Stimulated activated CD8-positive, alpha-beta memory T cell treated with anti-CD3 and anti-CD28 coated beads, Interleukin-4, amount 100 ng/mL, for 48 hours (primary cell): ENCODE results near the gene GALNT2.

Experiments used
- DNase-seq: peaks from one replicate; pipeline ENCODE4 v3.0.0-alpha.2; 2020

Gene GALNT2

DNA sequence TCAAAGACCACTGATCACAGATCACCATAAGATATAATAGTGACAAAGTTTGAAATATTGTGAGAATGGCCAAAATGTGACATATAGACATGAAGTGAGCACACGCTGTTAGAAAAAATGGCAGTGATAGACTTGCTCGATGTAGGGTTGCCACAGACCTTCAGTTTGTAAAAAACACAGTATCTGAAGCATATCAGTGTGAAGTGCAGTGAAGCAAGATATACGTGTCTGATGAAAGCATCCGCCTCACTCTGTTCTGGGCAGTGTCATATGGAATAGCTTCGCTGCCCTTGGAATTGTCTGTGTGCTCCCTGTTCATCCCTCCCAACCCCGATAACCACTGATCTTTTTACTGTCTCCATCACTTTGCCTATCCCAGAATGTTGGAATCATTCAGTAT, 50.7 kb downstream of the GALNT2 start:
- no peak for DNase-seq

DNA sequence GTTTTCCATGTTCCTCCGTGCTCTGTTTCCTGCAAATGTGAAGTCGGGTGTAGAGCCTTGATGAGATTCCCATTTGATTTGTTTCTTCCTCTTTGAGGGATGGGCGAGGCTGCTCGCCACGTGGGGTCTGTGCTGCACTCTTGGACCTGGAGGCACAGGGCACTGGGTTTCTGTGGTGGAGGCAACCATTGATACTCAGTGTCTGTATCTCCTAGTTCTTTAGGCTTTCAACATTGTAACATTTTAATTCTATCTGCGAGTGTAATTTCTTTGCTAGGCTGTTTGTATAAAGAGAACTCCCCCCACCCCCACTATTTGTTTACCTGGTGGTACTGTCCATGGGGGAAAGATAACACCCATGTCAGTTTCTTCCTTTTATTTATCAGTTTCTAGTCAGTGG, 52.3 kb downstream of the GALNT2 start:
- DNase-seq = no peak

DNA sequence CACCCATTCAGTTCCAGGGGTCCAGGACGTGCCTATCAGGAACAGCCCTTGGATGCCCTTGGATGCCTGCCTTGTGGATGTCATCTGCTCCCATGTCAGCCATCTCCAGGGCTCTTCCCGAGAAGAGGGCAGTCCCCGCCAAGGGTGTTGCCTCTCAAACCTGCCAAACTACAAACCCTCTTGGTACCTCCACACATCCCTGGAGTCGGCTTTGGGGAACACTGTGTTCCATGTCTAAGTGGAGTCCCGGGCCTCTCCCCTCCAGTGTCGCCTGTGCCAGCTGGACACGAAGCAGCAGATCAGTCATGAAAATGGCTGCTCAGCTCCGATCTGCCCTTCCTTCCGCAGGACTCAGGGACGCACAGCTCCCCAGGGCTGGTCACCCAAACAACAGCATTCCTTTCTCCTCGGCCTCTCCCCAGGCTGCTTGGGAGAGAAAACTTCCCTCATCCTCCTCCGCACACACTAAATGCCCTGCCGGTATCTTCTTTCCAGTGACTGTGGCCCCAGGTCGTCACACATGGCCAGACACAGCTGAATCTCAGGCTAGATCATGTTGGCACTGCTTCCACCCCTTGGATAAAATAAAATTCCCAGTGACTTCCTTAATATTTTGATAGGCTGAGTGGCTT, 53.4 kb downstream of the GALNT2 start:
- no peak for DNase-seq

DNA sequence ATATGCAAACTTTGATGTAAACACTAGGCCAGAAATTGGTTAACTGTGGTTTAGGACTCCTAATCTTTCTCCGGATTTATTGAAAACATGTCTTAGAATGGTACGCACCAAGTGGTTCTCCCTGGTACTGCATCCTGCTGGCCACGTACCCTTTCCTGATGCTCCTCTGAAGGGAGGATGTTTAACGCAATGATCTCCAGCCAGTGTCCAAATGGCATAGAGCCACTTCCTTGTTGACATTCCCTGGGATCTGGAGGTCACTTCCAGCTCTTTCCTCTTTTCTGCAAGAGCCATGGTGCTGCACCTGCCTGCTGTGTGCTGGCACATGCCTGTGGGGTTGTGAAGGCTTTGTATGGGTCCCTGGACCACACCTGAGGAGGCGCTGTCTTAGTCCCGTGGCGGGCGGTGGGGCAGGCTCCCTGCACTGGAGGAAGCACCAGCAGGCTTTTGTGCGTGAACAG, 53.9 kb downstream of the GALNT2 start:
- DNase-seq = no peak

DNA sequence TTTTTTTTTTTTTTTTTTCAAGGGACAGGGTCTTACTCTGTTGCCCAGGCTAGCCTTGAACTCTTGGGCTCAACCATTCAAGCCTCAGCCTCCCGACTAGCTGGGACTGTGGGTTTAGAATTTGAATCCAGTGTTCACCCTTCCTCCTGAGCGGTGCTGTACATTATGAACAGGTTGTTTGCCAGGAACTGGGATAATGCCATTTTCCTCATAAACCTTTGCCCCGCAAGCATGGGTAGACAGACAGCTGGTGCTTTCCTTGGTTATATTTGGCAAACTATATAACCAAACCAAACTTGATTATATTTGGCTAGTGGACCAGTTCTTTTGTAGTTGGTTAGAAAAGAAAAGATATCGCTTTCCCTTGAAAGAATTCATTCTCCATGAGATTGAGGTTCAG, 54.9 kb downstream of the GALNT2 start:
- no peak for DNase-seq

DNA sequence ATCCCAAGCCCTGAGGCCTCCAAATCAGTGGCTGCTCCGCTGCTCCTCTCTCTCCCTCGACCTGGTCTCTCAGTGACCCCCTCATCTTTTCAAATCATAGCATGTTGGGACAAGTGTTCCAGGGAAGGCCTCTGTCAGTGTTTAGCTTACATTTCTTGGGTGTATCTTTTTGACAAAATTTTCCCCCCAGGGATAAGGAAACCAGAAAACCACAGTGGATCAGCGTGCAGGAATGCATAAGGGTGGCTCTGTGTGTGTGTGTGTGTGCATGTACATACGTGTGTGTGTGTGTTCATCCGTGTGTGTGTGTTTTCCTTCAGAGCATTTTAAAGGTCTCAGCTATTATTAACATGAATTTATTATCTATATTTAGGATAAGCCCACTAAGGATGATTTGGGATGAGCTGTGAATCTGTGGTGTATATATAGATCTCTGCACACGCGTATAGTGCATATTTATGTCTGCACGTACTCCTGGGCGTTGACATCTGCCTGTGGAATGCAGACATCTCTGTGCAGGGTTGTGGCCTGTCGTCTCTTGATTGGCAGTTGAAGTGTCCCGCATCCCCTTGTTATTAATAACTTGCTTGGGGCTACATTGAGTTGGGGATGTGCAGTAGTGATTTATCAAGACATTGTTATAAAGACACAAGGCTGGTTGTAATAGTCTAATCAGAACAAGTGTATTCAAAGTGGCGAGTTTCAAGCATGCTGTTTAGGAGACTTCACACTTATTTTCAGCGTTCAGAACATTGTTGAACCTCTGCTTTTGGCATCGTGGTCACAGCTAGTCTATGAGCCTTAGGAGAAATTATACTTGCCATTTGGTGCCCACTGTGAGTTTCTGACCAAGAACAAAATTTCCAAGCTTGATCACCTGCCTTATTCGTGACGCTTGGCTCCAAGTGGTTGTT, 55.6 kb downstream of the GALNT2 start:
- DNase-seq = no peak

DNA sequence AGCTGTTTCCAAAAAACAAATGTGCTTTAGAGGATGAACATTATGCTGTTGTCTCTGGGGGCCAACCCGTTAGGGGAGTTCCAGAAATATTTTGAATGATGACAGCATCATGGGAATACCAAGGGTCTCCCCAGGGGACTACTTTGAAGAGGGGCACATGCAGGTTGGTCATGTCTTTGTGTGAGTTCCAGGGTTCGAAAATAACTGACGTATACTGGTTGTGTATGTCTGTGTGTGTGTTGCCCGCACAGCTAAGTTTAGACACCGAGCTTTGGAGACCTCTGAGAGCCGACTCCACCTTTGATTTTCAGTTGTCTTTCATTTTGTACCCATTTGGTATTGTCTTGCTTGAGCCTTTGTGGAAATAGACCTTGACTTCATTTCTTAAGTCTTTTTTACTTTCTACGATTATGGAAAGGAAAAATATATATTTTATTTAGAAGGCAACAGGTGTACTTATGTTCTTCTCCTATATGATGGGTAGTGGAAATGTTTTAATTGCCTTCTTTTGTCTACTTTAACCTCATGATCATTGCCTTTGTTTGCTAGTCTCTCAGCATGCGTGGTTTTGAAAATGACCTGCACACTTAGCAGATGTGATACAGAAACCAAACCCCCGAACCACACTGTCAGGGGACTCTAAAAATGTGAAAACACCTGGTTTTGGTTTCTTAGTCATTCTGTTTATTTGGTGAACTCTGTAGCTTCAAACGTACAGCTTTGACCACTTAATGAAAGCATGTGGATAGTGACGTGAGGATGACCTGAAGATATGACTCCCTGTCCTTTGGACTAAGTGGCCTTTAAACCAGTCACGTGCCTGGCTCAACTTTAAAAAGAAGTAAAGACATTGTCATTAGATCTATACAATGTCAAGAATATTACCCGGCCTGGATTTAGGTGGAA, 56.5 kb downstream of the GALNT2 start:
- DNase-seq = no peak

DNA sequence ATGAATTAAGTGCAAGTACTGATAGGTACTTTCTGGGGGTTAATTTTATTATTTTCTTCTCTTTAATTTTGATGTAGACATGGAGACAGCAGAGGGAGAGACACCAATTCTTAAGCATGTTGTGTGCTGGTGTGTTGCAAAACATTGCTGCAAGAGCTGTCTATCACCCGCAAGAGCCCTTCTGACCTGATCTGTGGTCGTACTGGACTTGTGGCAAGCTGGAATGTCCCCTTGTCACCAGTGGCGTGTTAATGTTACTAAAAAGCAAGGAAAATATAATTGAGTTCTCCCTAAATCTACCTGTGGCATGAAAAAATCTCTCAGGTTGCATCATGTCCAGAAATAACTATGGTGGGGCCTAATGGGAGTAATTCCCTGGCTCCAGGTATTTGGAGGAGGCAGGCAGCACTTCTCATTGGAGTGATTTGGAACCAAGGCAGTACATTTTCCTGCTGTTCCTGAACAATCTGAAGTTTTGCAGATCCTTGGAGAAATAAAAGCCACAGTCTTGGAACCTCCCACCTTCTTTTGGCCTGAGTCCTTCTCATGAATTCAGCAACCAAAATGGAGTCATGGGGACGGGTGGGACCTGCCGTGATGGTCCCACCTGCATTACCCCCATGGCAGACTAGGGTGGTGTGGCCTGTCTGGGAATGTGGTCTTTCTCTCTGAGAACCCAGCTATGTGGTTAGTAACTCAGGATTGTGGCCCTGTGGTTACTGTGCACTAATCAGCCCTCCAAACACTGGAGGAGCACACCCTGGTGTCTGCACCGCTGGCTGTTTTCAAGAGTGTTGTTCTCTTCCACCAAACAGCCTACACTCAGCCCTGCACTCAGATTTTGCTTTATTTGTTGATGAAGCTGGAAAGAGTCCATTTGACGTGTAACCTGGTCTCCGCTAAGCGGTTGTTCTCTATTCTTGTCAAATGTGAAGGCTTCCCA, 57.4 kb downstream of the GALNT2 start:
- DNase-seq = no peak

DNA sequence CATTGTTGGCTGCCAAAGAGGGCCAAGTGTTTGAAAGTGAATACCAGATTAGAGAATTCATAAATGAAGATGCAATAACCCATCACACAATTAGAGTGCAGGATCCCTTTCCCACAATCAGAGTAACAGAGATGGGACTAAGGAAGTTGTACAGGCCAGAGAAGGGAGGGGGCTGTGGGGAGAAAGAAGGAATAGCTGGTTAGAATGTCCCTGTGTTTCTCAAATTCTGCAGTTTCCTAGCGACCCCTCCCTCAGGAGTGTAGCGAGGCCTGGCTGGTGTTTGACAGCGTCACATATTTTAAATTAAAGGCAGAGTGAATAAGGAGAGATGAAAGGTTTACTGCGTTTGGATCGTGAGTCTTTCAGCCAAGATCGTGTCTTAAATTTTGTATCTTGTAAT, 58.1 kb downstream of the GALNT2 start:
- DNase-seq = no peak

DNA sequence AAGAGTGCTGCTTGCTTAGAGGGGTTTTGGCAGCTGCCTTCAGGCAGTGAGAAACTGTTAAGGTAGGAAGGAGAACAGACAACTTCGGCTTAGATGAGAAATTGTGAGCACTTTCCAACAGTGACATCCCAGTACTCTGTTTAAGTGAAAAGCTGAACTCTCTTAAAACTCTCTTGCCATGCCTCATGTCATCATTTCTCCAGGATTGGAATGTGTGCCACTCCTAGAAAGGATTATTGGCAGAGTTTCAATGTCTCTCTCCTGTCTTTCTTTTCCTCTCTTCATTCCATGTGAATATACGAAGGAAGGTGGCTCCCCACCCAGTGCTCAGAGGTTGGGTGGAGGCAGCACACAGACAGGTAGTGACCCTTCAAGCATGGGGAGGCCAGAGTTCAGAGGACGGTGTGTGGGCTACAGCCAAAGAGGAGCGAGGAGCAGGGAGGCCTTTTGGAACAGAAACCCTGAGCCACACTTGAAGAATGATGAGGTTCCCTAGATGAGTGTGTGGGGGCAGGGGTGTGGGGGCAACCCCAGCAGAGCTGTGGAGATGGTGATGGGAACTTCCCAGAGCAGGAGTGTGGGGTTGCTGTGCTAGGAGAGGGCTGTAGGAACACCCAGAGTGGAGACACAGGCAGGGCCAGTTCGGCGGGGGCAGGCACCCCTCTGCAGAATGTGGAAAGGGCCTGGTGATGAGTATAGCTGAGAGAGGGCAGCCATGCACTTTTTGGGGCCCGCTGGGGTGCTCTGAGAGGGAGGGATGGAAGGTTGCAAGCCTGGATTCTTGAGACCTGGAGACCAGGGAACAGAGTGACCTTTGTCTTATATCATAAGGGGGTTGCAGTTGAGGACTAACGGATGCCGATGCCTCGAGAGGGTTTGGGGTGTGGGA, 58.8 kb downstream of the GALNT2 start:
- DNase-seq = peak; percentile 45

DNA sequence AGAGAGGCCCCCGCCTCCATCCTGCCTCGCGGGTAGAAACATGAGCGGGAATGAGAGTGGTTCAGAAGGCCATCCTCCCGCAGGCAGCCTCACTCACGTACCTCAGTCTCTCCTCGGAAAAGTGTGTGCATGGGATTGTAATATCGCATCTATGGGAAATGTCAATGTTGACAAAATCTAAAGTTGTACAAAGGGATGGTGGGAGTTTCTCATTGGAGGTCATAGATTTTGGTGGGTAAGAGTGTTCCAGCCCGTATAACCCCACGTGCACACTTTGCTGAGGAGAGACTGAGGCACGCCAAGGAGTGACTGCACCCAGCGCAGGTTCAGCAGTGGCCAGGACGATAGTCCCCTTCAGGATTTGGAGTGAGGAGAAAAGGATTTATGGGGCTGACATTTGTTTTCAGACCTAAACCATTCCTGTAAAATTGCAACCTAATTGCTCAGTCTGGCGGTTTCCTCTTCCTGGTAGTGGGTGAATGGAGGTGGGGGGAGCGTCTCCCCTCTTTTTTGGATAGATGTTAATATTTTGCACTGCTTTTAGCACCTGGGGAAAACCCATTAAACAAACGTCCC, 59.6 kb downstream of the GALNT2 start:
- DNase-seq = no peak

DNA sequence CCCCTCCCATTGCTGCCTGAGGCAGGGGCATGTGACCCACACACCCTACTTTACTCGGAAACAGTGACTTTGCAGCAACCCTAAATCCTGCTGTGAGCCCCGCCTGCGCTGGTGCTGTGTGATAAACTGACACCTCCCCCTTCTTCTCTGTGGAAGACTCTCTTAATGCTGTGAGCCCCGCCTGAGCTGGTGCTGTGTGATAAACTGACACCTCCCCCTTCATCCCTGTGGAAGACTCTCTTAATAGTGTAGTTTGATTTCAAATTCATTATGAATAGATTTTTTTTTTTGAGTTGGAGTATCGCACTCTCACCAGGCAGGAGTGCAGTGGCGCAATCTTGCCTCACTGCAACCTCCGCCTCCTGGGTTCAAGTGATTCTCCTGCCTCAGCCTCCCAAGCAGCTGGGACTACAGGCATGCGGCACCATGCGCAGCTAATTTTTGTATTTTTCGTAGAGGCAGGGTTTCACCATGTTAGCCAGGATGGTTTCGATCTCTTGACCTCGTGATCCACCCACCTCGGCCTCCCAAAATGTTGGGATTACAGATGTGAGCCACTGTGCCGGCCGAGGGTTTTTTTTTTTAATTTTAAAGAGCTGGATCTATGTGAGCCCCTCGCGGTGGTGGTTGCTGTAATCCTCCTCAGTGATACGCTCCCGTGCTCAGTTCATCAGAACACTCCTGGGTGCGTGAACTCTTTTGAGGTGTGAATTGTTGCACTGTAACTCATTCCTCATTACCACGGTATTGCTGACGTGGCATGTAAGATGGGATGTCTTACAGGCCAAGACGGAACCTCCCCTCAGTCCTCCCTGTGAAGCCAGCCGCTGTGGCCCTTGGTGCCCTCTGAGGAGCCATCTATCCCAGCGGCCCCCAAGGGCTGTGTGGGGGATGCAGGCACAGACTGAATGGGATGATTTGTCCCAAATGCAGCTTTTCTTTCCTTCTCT, 60.3 kb downstream of the GALNT2 start:
- DNase-seq = peak; percentile 62

DNA sequence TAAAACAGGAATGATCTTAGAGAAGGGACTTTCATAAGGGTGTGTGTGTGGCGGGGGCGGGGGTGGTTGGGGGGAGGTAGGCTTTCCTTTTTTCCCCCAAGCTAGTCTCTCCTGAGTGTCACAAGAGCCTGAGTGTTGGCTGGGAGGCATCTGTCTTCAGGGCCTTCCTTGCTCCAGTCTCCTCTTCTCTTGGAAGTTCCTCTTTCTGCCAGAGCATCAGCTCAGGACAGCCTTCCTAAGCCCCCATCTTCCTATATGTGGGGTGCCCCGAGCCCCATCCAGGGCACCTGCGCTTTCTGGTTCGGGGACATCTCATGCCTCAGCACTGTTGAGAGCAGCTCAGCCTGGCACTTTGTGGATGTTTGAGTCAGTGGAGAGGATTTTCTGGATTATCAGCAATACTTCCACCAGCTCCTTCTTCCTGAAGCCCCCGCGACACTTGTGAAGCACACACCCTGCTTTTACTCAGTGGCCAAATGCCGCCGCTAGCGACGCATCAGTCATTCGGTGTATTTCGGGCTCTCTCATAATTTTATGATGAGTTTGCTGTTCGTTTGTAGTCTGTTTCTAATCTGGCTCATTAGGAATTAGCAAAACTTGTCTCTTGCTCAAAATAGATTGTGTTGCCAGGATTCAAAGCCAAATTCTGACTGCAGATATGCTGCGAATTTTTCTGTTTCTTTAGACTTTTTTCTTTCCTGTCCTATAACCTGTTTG, 61.7 kb downstream of the GALNT2 start:
- no peak for DNase-seq

DNA sequence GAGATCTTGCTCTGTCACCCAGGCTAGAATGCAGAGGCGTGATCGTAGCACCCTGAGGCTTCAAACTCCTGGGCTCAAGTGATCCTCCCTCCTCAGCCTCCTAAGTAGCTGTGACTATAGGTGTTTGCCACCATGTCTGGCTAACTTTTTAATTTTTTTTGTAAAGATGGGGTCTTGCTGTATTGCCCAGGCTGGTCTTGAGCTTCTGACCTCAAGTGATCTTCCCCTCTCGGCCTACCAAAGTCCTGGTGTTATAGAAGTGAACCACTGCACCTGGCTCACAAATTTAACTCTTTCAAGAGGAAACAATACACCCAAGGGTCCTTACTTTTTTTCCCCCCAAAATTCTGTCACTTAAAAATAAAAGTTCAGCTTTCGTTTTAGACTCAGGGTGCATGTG, 62.3 kb downstream of the GALNT2 start:
- DNase-seq = no peak

DNA sequence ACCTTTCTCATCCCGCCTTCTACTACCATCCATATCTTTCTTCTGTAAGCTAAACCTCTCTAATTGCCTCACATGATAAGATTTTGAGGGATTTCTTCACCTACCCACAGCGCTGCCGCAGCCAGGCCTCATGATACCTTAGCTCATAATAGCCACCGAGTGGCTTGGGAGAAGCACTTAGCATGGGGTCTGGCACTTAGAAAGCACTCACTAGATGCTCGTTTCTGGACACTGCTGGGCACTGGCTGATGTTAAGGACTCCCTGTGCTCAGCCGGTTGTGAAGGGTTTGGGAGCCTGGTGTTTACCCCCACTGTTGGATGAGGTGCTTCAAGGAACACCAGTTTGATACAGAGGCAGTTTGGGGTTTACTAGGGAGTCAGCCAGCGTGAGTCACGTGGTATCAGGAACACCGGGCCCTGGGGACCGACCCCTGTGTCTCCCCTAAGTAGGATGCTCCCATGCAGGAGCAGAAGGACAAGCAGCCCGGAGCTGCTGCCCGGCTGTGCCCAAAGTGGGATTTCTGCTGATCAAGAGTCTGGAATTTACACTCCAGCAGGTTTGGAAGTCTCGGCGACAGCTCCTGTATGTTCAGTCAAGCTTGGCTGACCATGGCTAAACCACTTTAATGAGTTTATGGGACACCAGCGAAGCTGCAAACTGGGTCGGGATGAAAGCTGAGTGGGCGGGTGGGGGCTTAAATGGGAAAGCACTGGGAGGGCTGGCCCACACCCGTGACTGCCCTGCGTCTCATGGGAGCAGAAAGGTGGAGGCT, 63.3 kb downstream of the GALNT2 start:
- no peak for DNase-seq

DNA sequence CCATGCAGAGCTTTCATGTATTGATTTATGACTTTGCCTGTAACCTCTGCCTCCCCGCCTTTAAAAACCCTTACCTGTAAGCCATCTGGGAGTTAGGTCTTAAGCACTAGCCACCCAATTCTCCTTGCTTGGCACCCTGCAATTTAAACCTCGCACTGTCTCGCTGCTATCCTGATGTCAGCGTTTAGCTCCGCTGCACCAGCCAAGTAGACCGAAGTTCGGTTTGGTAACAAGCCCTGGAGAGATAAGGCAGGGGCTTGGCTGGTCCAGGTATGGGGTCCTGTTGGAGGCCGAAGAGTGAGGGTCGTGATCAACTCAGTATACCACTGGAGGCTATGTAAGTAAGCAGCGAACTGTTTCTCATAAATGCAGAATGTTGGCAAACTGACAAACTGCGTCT, 64.4 kb downstream of the GALNT2 start:
- no peak for DNase-seq

DNA sequence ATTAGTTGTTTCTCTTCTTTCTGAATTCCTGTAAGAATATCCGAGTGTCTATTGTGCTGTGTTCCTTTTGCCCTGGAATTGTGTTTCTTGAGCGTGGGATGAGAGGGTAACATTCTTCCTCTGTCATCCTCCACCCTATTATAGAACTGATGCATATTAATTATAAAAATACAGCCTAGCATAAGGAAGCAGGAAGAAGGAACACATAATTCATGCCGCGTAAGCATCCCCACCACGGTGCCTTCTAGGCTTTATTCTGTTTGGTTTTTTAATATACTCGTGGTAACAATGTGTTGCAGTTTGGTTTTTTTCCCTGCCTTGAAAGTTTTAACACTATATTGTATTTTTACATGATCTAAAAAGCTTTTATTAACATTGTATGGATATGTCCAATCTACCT, 65.7 kb downstream of the GALNT2 start:
- DNase-seq = no peak

DNA sequence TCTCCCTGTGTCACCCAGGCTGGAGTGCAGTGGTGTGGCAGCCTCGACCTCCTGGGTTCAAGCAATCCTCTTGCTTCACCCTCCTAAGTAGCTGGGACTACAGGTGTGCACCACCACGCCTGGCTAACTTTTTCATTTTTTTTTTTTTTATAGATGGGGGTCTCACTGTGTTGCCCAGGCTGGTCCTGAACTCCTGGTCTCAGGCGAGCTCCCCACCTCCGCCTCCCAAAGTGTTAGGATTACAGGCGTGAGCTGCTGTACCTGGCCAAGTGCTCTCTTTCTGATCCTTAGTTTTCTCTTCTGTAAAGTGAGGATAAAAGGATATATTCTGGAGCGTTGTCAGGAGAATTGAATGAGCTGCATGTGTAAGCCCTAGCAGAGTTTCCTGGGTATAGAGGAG, 68.7 kb downstream of the GALNT2 start:
- no peak for DNase-seq
